Loucy (cell line): ENCODE data around the gene ADAMTS2.

ENCODE experiments used
- H2AFZ ChIP-seq: fragments of 200-600 bp; sonication (generic); 2 replicates; pipeline ENCODE4 v1.6.0; 2016; ENCODE audit warnings: antibody characterized with exemption, mild to moderate bottlenecking, low read length, moderate library complexity
- H3F3A ChIP-seq: fragments of 200-600 bp; 2 replicates; pipeline ENCODE4 v1.6.0; 2016; ENCODE audit warnings: antibody characterized with exemption, low read depth, mild to moderate bottlenecking
- H3K27me3 ChIP-seq: fragments of 200-600 bp; sonication (generic); 2 replicates; pipeline ENCODE4 v1.6.1; 2014; ENCODE audit warnings: low read length, mild to moderate bottlenecking; ENCODE audit not compliant: insufficient read depth, poor library complexity, severe bottlenecking
- H3K36me3 ChIP-seq: fragments of 200-600 bp; sonication (generic); 2 replicates; pipeline ENCODE4 v1.6.1; 2016; ENCODE audit warnings: low read length; ENCODE audit not compliant: insufficient read depth
- H3K4me1 ChIP-seq: fragments of 200-600 bp; sonication (generic); 2 replicates; pipeline ENCODE4 v1.5.1; 2014; ENCODE audit warnings: low read length, mild to moderate bottlenecking; ENCODE audit not compliant: insufficient read depth, poor library complexity, severe bottlenecking
- H3K4me2 ChIP-seq: fragments of 200-600 bp; sonication (generic); 2 replicates; pipeline ENCODE4 v1.6.0; 2014; ENCODE audit warnings: antibody characterized with exemption, low read length, low read depth, mild to moderate bottlenecking; ENCODE audit not compliant: poor library complexity, severe bottlenecking
- H3K4me3 ChIP-seq: fragments of 200-600 bp; sonication (generic); 2 replicates; pipeline ENCODE4 v1.5.1; 2014; ENCODE audit warnings: low read length, mild to moderate bottlenecking, mixed read lengths; ENCODE audit not compliant: poor library complexity, severe bottlenecking
- H3K79me2 ChIP-seq: fragments of 200-600 bp; sonication (generic); 2 replicates; pipeline ENCODE4 v1.6.1; 2014; ENCODE audit warnings: low read length; ENCODE audit not compliant: insufficient read depth
- H3K9ac ChIP-seq: fragments of 200-600 bp; sonication (generic); 2 replicates; pipeline ENCODE4 v1.6.0; 2014; ENCODE audit warnings: mild to moderate bottlenecking, low read depth, low read length, moderate library complexity; ENCODE audit not compliant: poor library complexity, severe bottlenecking
- H3K9me2 ChIP-seq: fragments of 200-600 bp; sonication (generic); replicated peaks from 2 replicates; pipeline ENCODE4 v1.6.1; 2016; ENCODE audit warnings: low read depth, low read length, mixed read lengths
- H3K9me3 ChIP-seq: fragments of 200-600 bp; sonication (generic); 2 replicates; pipeline ENCODE4 v1.6.1; 2014; ENCODE audit warnings: mild to moderate bottlenecking, antibody characterized with exemption, low read length, low read depth; ENCODE audit not compliant: insufficient read depth
- H4K20me1 ChIP-seq: fragments of 200-600 bp; sonication (generic); 2 replicates; pipeline ENCODE4 v1.6.0; 2014; ENCODE audit warnings: antibody characterized with exemption, low read length, mild to moderate bottlenecking; ENCODE audit not compliant: insufficient read depth, poor library complexity, severe bottlenecking
- EZH2phosphoT487 ChIP-seq: fragments of 200-600 bp; IDR thresholded peaks from 2 replicates; pipeline ENCODE4 v1.6.1; 2018; ENCODE audit warnings: antibody characterized with exemption, mild to moderate bottlenecking, moderate library complexity, borderline replicate concordance
- TF ChIP-seq, protein P1 (sequence below): fragments of 200-600 bp; sonication (generic); conservative IDR thresholded peaks from 2 replicates; pipeline ENCODE4 v1.5.1; 2014; ENCODE audit warnings: mild to moderate bottlenecking, antibody characterized with exemption, low read length

The ADAMTS2 gene

DNA sequence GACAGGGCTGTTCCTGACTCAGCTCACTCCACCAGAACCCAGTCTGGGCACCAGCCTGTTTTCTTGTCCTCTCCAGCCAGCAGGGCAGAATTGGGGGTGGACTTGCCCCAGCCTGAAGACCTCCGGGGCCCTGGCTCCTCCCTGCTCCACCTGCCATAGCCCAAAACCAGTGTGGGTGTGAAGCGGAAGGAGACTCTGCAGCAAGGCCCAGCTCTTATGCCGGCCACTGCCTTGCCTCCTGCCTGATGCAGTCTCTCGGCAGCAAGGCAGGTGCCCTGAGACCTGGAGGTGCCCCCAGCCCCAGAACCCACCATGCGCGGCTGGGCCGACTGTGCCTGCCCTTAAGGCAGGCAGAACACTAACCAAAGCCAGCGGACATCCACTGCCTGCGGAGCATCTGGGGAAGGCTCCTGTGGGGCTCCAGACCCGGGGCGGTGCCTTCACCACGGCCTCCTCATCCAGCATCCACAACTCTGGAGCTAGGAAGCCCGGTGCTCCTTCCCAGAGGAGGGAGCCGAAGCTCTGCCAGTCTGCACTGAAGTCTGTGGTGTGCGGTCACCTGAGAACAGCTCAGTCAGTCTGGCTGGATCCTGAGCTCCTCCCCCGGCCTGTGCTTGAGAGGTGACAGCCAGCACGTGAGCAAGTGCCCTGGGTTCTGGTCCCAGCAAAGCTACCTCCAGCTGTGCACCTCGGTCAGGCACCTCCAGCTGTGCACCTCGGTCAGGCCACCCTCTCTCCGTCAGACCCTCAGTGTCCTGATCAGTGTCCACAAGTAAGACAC is 116.7 kb downstream of the ADAMTS2 start:
- Histone ChIP-seq H4K20me1 (no peaks in the 10 kb centered on the region), H2AFZ (no peak overlapping the region), H3K9me2 (no peaks in the 10 kb centered on the region), H3K36me3 (no peaks in the 10 kb centered on the region), H3K4me3 (no peak overlapping the region), H3K9me3 (no peaks in the 10 kb centered on the region), H3F3A (no peaks in the 10 kb centered on the region), H3K4me1 (no peaks in the 10 kb centered on the region), H3K27me3 (no peaks in the 10 kb centered on the region), H3K9ac (no peak overlapping the region), H3K79me2 (no peaks in the 10 kb centered on the region), H3K4me2 (no peak overlapping the region)
- TF ChIP-seq, protein P1, sequence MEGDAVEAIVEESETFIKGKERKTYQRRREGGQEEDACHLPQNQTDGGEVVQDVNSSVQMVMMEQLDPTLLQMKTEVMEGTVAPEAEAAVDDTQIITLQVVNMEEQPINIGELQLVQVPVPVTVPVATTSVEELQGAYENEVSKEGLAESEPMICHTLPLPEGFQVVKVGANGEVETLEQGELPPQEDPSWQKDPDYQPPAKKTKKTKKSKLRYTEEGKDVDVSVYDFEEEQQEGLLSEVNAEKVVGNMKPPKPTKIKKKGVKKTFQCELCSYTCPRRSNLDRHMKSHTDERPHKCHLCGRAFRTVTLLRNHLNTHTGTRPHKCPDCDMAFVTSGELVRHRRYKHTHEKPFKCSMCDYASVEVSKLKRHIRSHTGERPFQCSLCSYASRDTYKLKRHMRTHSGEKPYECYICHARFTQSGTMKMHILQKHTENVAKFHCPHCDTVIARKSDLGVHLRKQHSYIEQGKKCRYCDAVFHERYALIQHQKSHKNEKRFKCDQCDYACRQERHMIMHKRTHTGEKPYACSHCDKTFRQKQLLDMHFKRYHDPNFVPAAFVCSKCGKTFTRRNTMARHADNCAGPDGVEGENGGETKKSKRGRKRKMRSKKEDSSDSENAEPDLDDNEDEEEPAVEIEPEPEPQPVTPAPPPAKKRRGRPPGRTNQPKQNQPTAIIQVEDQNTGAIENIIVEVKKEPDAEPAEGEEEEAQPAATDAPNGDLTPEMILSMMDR: no peak
- TF ChIP-seq EZH2phosphoT487: no peak

DNA sequence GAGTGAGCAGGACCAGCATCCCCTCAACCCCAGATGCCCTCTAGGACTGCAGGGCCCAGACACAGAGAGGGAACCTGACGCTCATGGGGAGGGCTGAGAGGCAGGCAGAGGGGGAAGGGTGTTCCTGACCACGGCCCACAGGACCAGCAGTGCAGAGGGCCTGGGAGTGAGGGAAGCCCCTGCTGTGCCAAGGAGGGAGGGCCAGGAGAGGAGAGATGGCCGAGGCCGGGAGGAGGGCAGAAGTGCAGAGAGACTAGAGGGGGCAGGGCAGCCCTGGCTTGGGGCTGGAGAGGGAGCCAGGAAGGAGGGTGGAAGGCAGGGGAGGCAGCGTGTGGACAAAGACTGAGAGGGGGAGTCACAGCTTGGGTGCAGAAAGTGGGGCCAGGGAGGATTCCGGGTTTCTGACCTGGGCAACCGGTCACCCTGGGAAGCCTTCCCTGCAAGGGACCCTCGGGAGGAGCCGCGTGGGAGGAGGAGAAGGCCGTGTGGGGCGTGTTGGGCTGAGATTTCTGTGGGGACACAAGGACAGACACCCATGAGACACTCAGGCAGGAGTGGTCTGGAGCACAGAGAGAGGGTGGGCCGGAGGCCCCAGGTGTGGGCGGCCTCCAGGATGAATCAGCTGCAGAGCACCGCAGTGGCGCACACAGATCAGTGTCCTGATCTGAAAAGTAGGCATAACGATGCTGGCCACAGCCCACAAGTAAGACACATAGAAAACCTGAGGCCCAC is 117.5 kb downstream of the ADAMTS2 start:
- H3K4me3 ChIP-seq: no peak overlapping the region
- no peaks in the 10 kb centered on the region for H3K9me3 ChIP-seq
- no peaks in the 10 kb centered on the region for H3K9me2 ChIP-seq
- no peaks in the 10 kb centered on the region for H3K27me3 ChIP-seq
- H3K4me1 ChIP-seq: no peaks in the 10 kb centered on the region
- H3K36me3 ChIP-seq: no peaks in the 10 kb centered on the region
- no peaks in the 10 kb centered on the region for H3K79me2 ChIP-seq
- TF ChIP-seq, protein P1: no peak
- no peak for TF ChIP-seq EZH2phosphoT487
- H2AFZ ChIP-seq: no peak overlapping the region
- H4K20me1 ChIP-seq: no peaks in the 10 kb centered on the region
- no peak overlapping the region for H3K4me2 ChIP-seq
- H3K9ac ChIP-seq: no peak overlapping the region
- no peaks in the 10 kb centered on the region for H3F3A ChIP-seq

DNA sequence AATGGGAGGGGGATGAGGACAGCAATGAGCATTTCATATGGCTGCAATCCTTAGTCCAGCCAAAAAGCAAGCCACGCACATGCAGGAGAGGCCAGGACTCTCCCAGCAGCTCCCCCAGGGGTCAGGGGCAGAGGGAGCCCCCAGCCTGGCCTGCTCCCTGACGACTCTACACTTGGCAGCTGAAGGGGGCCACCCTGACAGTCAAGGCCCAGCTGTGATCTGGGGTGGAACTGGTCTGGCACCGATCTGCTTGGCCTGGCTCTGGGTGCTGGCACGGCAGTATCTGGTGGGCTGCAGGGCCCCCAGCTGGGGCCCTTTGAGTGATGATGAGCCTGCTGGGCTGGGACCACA is 118.1 kb downstream of the ADAMTS2 start:
- H3K9me3 ChIP-seq: no peaks in the 10 kb centered on the region
- TF ChIP-seq, protein P1: no peak
- H2AFZ ChIP-seq: no peak overlapping the region

More for the DNA sequence above, 118.1 kb downstream of the ADAMTS2 start:
- Histone ChIP-seq H3F3A (no peaks in the 10 kb centered on the region), H3K79me2 (no peaks in the 10 kb centered on the region), H3K4me3 (no peak overlapping the region), H3K27me3 (no peaks in the 10 kb centered on the region), H3K36me3 (no peaks in the 10 kb centered on the region), H4K20me1 (no peaks in the 10 kb centered on the region), H3K4me2 (no peak overlapping the region), H3K9me2 (no peaks in the 10 kb centered on the region), H3K4me1 (no peaks in the 10 kb centered on the region), H3K9ac (no peak overlapping the region)
